GM12801 (cell line): Measurements from ENCODE around the gene PCNX2.

ENCODE experiments used
- TF ChIP-seq, protein P1 (sequence below): IDR thresholded peaks from one replicate; pipeline ENCODE4 v1.5.1; 2011; ENCODE audit warnings: control low read depth; ENCODE audit not compliant: insufficient read length; ENCODE audit errors: extremely low read depth

Gene PCNX2

DNA sequence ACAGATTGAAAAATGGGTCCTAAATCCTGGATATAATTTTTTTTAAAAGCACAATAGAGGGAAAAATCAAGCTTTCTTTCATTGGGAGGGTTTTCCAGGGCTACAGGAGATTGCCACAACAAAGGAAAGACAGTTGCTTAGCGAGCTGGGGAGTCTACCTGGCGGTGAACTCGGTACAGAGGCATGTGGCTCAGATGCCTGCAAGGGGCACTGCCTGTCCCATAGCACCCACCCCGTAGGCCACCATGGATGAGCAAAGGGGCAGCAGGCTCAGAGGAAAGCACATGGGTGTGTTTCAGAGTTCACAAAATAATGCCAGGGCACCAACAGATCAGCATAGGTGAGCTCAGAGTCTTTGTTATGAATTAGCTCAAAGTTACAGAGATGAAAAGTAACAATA is 79.5 kb downstream of the PCNX2 start:
- TF ChIP-seq, protein P1, sequence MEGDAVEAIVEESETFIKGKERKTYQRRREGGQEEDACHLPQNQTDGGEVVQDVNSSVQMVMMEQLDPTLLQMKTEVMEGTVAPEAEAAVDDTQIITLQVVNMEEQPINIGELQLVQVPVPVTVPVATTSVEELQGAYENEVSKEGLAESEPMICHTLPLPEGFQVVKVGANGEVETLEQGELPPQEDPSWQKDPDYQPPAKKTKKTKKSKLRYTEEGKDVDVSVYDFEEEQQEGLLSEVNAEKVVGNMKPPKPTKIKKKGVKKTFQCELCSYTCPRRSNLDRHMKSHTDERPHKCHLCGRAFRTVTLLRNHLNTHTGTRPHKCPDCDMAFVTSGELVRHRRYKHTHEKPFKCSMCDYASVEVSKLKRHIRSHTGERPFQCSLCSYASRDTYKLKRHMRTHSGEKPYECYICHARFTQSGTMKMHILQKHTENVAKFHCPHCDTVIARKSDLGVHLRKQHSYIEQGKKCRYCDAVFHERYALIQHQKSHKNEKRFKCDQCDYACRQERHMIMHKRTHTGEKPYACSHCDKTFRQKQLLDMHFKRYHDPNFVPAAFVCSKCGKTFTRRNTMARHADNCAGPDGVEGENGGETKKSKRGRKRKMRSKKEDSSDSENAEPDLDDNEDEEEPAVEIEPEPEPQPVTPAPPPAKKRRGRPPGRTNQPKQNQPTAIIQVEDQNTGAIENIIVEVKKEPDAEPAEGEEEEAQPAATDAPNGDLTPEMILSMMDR, result no peak

DNA sequence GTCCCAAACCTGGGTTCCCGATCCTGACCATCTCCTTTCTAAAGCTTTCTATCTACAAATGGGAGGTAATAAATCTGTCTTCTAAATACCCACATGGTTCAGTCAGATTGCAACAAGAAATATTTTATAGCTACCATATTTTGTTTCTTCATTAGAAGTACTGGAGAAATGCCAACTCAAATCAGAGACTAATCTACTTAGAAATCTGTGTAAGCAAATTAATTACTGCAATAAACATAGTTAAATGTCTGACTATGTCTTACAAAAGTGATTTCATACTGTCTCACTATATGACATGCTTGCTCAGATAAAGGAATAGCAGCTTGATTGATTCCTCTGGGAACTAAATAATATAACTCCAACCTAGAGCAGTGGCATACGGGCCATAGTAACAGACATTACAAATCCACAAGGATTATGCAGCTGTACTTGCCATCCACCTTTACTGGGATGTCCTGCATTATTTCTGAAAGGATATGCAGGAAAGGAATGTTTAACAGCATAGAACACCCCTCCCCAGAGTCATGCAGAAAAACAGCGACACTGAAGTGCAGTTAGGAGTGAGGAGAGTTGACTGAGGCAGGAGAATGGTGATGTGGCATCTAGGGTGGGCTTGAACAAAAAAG is 80.3 kb downstream of the PCNX2 start:
- TF ChIP-seq, protein P1, result no peak

DNA sequence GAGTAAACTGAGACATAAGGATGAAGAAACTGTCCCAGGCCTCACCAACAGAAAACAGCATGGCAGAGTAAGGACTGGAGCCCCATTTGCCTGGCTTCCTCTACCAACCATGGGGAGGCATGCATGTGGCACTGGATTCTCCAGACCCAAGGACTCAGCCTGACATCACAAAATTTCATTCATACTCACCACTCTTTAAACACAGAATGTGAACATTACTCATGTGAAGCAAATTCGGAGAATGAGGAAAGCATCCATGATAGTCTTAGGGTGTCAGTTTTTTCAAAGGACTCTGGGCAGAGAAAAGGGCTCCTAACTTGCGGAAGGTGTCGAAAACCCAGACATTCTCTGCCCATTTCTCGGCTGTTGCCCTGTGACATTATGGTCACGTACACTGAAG is 83.9 kb downstream of the PCNX2 start:
- TF ChIP-seq, protein P1, result no peak

DNA sequence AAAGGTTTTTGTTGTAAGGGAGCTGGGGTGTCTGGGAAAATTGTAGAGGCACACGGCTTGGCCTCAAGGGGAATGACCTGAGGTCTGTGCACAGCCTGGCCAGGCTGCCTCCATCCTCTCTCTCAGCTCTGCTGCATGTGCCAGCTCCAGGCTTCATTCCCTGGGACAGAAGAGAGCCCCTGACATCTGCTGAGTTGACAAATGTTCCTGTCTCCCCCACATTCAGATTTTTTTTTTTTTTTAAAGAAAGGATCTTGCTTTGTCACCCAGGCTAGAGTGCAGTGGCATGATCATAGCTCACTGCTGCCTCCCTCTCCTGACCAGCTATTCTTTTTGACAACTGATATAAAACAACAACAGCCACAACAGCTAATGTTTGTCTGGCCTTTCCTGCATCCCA is 84.4 kb downstream of the PCNX2 start:
- TF ChIP-seq, protein P1, result no peak

DNA sequence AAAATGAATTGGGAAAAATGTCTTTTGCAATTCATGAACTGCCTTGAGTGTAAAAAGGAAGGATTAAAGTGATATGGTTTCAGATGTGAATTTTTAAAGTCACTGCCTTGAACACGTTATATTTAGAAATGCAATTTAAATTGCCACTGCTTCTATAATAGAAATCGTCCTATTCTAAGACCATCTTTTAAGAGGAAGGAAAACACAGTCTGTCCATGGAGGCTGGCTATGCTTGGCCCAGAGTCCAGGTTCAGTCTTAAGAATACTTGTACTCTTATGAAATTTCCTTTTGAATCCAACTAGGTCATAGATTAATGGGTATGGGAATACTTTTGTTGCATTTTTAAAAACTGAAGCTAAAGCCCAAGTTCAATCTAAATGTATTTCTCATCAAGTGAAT is 86.0 kb downstream of the PCNX2 start:
- TF ChIP-seq, protein P1, result no peak

DNA sequence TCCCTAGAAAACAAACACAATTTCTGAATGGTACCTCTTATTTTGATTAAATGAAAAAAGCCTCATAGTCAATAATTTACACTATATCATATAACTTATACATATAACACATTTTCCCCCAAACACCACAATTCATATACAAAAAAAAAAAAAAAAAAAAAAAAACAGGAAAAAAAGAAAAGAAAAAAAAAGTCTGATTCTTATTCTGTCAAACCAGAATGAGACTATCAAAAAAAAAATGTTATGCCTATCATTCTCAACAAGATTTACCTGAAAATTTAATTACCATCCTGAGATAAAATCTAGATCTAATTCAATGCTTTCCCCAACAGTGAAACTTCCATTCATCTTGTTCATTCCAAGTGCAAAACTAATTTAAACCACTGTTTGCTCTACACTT is 86.8 kb downstream of the PCNX2 start:
- TF ChIP-seq, protein P1, result no peak

DNA sequence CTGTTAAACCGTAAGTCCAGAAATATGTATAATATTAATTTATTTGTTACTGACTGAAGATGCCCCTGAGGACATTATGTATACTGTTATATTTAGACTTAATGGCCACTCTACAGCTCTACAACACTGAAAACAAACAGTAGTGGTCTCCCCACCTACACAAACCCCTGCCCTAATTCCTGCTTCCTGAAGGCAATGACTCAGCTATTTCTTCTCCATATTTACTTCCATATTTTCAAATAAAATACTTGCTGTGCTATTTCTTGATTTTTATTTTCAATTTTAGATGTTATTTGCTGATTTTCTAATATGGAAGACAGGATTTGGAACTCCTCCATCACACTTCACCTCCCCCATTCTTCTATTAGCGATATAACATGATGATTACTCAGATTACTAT is 97.6 kb downstream of the PCNX2 start:
- TF ChIP-seq, protein P1, result no peak
